Measurements from ENCODE around the gene UMOD.
"Not testable (repeated sequence)": the region's sequence is repeated elsewhere in the genome, so short reads cannot be mapped to it uniquely, and the experiment has no call there.

Gene UMOD

GRCh38 chr16:20321671-20322070 lies 30.8 kb downstream of the UMOD start:
- in situ Hi-C loops (cut with HindIII; ENCODE audit: low sequenced_read_pairs) = no loop called here

DNA sequence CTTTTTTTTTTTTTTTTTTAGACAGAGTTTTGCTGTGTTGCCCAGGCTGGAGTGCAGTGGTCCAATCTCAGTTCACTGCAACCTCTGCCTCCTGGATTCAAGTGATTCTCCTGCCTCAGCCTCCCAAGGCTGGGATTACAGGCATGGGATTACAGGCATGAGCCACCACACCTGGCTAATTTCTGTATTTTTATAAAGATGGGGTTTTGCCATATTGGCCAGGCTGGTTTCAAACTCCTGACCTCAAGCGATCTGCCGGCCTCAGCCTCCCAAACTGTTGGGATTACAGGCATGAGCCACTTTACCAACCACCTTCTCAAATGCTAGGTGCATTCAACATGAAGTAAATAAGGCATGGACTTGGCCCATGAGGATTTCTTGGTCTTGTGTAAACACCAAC lies 31.5 kb downstream of the UMOD start:
- in situ Hi-C loops (cut with HindIII; ENCODE audit: low sequenced_read_pairs) = not testable (repeated sequence)

DNA sequence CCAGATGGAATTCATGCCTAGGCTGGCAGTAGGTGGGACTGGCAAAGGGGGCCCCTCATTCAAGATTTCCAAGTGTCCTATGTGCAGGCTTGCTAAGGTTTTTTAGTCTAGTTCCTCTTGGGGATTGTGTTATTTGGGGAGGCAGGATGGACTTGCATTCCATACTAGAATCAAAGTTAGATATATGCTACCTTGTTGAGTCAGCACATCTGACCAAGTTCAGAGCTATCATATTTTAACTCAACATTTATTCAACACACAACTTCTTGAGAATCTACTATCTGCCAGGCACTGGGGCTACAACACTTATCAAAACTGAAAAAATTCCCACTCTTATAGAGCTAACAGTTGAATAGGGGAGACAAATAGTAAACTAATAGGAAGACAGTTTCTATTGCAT lies 31.9 kb downstream of the UMOD start:
- in situ Hi-C loops (cut with HindIII; ENCODE audit: low sequenced_read_pairs) = no loop called here

GRCh38 chr16:20320178-20320577 lies 32.3 kb downstream of the UMOD start:
- in situ Hi-C loops (cut with HindIII; ENCODE audit: low sequenced_read_pairs) = no loop called here

DNA sequence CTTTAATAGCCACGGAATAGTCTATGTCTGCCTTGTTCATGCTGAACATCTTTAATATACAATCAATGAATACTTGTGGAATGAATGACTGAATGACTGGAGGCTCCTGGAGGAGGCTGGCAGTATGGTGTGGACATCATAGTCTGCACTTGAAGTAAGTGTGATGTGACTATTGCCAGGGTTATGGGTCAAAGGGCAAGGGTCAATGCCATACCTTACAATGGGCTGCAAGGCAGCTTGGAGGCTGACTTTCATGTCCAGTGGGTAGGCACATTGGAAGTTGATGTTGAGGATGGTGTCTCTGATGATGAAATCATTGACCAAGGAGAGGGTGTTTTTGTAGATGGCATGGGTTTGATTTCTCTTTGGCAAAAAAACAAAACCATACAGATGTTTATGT lies 33.1 kb downstream of the UMOD start:
- in situ Hi-C loops (cut with HindIII; ENCODE audit: low sequenced_read_pairs) = no loop called here

- in situ Hi-C loops (cut with HindIII; ENCODE audit: low sequenced_read_pairs) = no loop called here
Measured at GRCh38 chr16:20318437-20318836, 34.1 kb downstream of the UMOD start.

DNA sequence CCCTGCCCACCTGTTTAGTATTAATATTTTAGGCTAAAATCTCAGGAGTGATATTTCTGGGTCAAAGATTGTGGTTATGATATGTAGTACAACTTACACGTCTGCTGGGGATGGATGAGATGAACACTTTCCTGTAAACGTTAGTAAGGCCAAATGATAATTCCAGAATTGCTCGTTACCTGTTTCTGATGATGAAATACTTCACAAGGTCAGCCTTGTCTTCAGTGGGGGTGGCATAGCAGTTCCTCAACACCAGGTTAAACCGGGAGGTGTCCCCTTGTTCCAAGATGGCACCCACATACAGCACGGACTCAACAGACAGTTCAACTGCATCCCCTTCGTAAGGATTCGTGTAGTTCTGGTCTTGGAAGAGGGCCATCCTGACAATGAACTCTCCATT lies 34.5 kb downstream of the UMOD start:
- in situ Hi-C loops (cut with HindIII; ENCODE audit: low sequenced_read_pairs) = no loop called here

GRCh38 chr16:20317117-20317516 lies 35.4 kb downstream of the UMOD start:
- in situ Hi-C loops (cut with HindIII; ENCODE audit: low sequenced_read_pairs) = no loop called here

- in situ Hi-C loops (cut with HindIII; ENCODE audit: low sequenced_read_pairs) = no loop called here
Measured at GRCh38 chr16:20316715-20317114, 35.8 kb downstream of the UMOD start.

DNA sequence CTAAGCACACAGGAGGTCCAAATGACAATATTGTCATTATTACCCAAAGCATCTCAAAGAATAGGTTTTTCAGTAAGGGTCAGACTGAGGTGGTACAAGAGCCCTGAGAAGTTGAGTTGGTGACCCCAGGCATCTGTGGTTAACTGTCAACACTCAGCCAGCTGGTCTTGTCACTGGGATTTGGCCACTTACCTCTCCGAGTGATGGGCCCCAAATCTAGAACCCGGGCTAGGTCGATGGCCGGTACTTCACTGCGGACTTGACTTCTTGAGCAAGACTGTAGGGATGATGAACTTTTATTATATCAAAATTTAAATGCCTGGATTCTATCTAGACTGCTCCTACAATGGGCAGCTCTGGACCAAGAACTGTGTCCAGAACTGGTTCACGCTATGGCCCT lies 36.8 kb downstream of the UMOD start:
- in situ Hi-C loops (cut with HindIII; ENCODE audit: low sequenced_read_pairs) = no loop called here

GRCh38 chr16:20314575-20314974 lies 37.9 kb downstream of the UMOD start:
- in situ Hi-C loops (cut with HindIII; ENCODE audit: low sequenced_read_pairs) = no loop called here

GRCh38 chr16:20313741-20314140 lies 38.8 kb downstream of the UMOD start:
- in situ Hi-C loops (cut with HindIII; ENCODE audit: low sequenced_read_pairs) = no loop called here

- in situ Hi-C loops (cut with HindIII; ENCODE audit: low sequenced_read_pairs) = not testable (repeated sequence)
Measured at GRCh38 chr16:20312536-20313095, 39.9 kb downstream of the UMOD start.

- in situ Hi-C loops (cut with HindIII; ENCODE audit: low sequenced_read_pairs) = no loop called here
Measured at GRCh38 chr16:20311548-20311947, 41.0 kb downstream of the UMOD start.

DNA sequence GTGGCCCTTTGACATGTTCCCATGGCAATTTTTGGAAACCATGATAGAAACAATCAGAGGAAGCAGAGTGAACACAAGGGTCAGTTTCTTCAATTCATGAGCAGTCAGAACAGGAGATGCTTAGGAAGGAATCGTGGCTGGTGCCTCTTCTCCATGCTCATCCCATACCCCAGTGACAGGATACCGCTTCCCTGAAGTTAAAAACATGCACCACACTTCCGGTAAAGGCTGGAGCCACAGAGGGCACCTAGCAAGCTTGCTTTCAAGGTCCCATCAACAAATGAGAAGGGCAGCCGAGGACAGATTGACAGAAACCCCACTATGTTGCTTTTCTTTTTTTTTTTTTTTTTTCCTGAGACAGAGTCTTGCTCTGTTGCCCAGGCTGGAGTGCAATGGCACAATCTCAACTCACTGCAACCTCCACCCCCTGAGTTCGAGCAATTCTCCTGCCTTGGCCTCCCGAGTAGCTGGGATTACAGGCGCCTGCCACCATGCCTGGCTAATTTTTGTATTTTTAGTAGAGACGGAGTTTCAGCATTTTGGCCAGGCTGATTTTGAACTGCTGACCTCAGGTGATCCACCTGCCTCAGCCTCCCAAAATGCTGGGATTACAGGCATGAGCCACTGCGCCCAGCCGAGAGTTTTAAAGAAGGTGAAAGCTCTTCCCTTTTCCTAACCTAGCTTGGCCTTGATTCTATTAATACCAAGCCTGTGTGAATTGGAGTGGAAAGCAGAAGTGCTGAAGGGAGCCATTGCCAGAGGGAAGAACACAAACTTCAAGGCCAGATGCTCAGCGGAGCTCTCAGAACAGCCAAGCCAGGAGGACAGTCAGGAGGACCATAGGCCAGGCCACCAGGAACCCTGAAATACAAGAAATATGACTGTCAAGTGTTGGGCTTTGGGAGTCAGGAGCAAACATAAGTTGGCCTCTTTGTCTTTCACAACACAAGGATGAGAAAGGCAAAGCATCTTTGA lies 41.8 kb downstream of the UMOD start:
- in situ Hi-C loops (cut with HindIII; ENCODE audit: low sequenced_read_pairs) = no loop called here

- in situ Hi-C loops (cut with HindIII; ENCODE audit: low sequenced_read_pairs) = no loop called here
Measured at GRCh38 chr16:20309786-20310185, 42.7 kb downstream of the UMOD start.

- in situ Hi-C loops (cut with HindIII; ENCODE audit: low sequenced_read_pairs) = no loop called here
Measured at GRCh38 chr16:20308801-20309590, 43.5 kb downstream of the UMOD start.

DNA sequence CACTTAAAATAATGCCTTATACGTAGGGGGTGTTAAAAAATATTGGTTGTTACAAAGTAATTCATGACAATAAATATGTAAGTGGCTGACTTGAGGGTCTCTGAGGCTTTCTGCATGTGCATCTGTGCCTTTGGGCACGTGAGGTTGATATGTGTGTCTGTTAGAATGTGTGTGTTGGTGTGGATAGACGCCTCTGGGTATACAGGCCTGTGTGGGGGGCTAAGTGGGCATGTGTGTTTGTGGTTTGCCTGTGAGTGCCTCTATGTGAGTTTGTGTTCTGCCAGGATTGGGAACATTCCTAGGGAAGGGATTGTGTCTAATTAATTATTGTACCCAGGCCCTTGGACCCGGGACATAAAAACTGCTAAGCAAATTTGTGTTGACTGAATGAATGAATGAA lies 44.2 kb downstream of the UMOD start:
- in situ Hi-C loops (cut with HindIII; ENCODE audit: low sequenced_read_pairs) = no loop called here

- in situ Hi-C loops (cut with HindIII; ENCODE audit: low sequenced_read_pairs) = no loop called here
Measured at GRCh38 chr16:20307791-20308190, 44.7 kb downstream of the UMOD start.

- in situ Hi-C loops (cut with HindIII; ENCODE audit: low sequenced_read_pairs) = no loop called here
Measured at GRCh38 chr16:20307240-20307671, 45.3 kb downstream of the UMOD start.

- in situ Hi-C loops (cut with HindIII; ENCODE audit: low sequenced_read_pairs) = no loop called here
Measured at GRCh38 chr16:20306401-20306800, 46.1 kb downstream of the UMOD start.

GRCh38 chr16:20303012-20303411 lies 49.5 kb downstream of the UMOD start:
- in situ Hi-C loops (cut with HindIII; ENCODE audit: low sequenced_read_pairs) = no loop called here
